BE2C (cell line): ENCODE data around the gene LMX1A. TPM values are rescaled to one million over a fixed set of nuclear protein-coding genes. Genes with fewer than 3 reads are reported as not detected.

Source experiments
- DNase-seq: peaks from one replicate; pipeline ENCODE4 v3.0.0-alpha.2; 2020
- H3K27me3 ChIP-seq: fragments of 250-450 bp; sonication (Bioruptor Pico); 2 replicates; pipeline ENCODE4 v1.5.1; 2020; ENCODE audit warnings: mild to moderate bottlenecking
- H3K36me3 ChIP-seq: fragments of 250-450 bp; sonication (Bioruptor Pico); 2 replicates; pipeline ENCODE4 v1.5.1; 2020; ENCODE audit warnings: mild to moderate bottlenecking
- H3K4me1 ChIP-seq: fragments of 250-450 bp; sonication (Bioruptor Pico); 2 replicates; pipeline ENCODE4 v1.5.1; 2020
- H3K4me3 ChIP-seq: 2 replicates; pipeline ENCODE4 v1.5.1; 2011; ENCODE audit warnings: low read depth, low read length
- H3K9me3 ChIP-seq: fragments of 250-450 bp; sonication (Bioruptor Pico); 2 replicates; pipeline ENCODE4 v1.5.1; 2020
- CTCF ChIP-seq: IDR thresholded peaks from 2 replicates; pipeline ENCODE4 v1.5.1; 2012; ENCODE audit warnings: mild to moderate bottlenecking, low read depth, low read length
- polyA plus RNA-seq: library from polyadenylated mRNA; unstranded; fragments of >200 nt; gene quantifications from one replicate; pipeline ENCODE4 v1.2.1, GENCODE V29; 2012; ENCODE audit warnings: low read depth, missing spikeins; ENCODE audit not compliant: insufficient read length, insufficient read depth

LMX1A gene
- polyA plus RNA-seq, result not detected

DNA sequence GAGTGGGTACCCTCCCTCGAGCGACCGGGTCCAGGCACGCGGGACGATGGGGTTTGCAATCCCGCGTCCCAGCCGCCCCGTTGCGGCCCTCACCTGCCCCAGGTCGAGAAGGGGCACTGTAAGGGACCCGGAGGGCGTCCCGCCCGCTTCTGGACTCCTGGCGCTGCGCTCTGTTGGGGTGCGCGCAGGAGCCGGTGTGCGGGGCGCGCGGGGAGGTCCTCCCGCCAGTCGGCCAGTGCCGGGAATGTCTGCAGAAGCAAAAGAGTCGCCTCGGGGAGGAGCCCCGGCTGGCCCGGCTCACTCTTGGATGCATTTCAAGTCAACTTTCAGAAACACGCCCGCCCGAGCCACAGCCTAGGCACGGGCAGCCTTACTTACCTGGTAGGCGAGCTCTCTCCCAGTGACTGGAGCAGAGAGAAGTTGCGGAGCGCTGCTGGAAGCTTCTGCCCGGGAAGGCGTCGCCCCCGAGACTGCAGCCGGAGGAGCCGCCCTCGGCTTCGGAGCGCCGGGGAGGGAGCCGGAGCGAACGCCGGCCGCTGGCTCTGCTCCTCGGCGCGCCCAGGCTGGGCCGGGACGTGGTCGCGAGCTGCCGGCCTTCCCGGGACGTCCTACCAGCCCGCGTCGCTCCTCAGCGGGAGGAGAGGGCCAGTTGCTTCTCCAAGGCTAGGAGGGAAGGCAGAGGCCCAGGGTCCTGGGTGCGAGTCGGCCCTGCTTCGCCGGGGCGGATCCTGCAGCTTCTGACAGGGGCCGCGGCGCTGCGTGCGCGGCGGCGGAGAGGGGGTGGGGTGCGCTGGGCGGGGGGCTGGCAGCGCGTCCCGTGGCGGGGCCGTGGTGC is at the start of gene LMX1A:
LMX1A (minus strand) TSS at position 739 of the 835 bp plus-strand sequence. CDS start 1,156 bp downstream, outside the sequence.
- DNase-seq, result no peak
- Histone ChIP-seq H3K4me3 (no peak within 1 kb of the TSS), H3K4me1 (no peaks in the 10 kb centered on the region), H3K9me3 (no peaks in the 10 kb centered on the region), H3K27me3 (peaks cover 78% of the 10 kb centered on the region), H3K36me3 (no peaks in the 10 kb centered on the region)
- no peak for TF ChIP-seq CTCF

DNA sequence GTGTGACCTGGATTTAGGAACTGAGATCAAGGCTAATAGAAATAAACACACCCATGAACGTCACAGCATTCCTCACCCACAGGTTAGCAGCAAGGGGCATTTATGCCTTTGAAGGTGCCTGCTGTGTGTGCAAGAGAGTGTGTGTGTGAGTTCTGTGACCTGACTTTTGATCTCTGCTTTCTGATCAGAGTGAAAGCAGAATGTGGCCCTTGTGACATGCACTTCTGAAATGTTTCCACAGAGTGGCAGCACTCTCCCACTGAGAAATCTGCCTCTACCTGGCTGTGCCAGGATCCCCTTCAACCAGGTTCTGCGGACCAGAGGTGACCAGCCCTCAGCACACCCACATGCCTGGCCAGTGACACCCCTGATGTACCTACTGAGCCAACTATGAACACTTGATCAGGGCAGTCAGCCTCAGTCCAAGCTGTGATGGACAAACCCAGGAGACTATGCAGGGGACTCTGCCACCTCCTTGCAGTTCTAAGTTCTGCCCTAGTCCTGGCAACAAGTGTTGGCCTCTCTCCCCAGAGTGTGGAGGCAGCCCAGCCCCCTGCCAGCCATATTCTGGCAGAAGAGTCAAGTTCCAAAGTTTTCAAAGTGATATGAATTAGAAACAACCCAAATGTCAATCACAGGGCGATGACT is 47.4 kb upstream of the LMX1A start:
- Histone ChIP-seq H3K27me3 (peaks cover 5% of the 10 kb centered on the region), H3K4me1 (no peaks in the 10 kb centered on the region), H3K36me3 (no peaks in the 10 kb centered on the region), H3K9me3 (no peaks in the 10 kb centered on the region), H3K4me3 (no peak overlapping the region)
- peak; percentile 18 for DNase-seq
- peak; percentile 61 for TF ChIP-seq CTCF

GRCh38 chr1:165402517-165403111 is 46.1 kb upstream of the LMX1A start:
- Histone ChIP-seq H3K4me1 (no peaks in the 10 kb centered on the region), H3K4me3 (no peak overlapping the region), H3K27me3 (peaks cover 5% of the 10 kb centered on the region), H3K36me3 (no peaks in the 10 kb centered on the region), H3K9me3 (no peaks in the 10 kb centered on the region)
- no peak for DNase-seq
- TF ChIP-seq CTCF, result no peak

- no peak for TF ChIP-seq CTCF
- H3K4me1 ChIP-seq, result no peaks in the 10 kb centered on the region
- no peak overlapping the region for H3K4me3 ChIP-seq
- no peaks in the 10 kb centered on the region for H3K9me3 ChIP-seq
- DNase-seq, result no peak
- no peaks in the 10 kb centered on the region for H3K36me3 ChIP-seq
- peaks cover 5% of the 10 kb centered on the region for H3K27me3 ChIP-seq
Measured at GRCh38 chr1:165397944-165398343, 41.4 kb upstream of the LMX1A start.

DNA sequence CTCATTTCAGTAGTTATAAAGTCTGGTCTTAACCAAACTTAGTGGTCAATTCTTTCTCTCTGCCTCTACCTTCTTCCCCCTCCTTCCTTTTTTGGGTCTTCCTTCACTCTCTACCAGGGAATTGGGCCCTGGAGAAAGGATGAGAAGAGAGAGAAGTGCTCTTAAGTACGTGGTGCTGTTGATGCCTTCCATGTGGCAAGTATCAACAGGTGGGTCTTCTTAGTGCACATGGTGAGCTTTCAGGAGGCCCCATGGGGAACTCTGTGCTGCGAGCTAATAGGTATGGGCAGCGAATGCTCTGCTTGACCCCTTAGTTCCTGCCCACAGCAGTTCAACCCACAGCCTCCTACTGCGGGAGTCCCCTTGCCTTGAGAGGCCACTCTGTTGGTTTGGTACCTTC is 39.4 kb upstream of the LMX1A start:
- H3K4me3 ChIP-seq, result no peak overlapping the region
- no peak for DNase-seq
- TF ChIP-seq CTCF, result no peak
- H3K4me1 ChIP-seq, result no peaks in the 10 kb centered on the region
- H3K27me3 ChIP-seq, result peaks cover 5% of the 10 kb centered on the region
- H3K36me3 ChIP-seq, result no peaks in the 10 kb centered on the region
- H3K9me3 ChIP-seq, result no peaks in the 10 kb centered on the region
